Muscle layer of duodenum (tissue), 2 donors: ENCODE results near the gene PEX11G.

Experiments used
- H3K27ac ChIP-seq: one replicate; pipeline ENCODE4 v1.7.0; 2013; ENCODE audit warnings: mild to moderate bottlenecking, low read length
- H3K27me3 ChIP-seq: one replicate; pipeline ENCODE4 v1.7.0; 2013; ENCODE audit warnings: low read depth, mild to moderate bottlenecking, control low read depth, low read length
- H3K36me3 ChIP-seq, 2 donors: one replicate each; pipeline ENCODE4 v1.7.0; 2013; ENCODE audit warnings: low read length in 2 of 2, control low read depth in 1 of 2, mild to moderate bottlenecking in 1 of 2; ENCODE audit not compliant: insufficient read depth in 2 of 2, control insufficient read depth in 1 of 2
- H3K4me1 ChIP-seq, 2 donors: one replicate each; pipeline ENCODE4 v1.7.0; 2013; ENCODE audit warnings: low read length in 2 of 2, mild to moderate bottlenecking in 2 of 2, control low read depth in 1 of 2, moderate library complexity in 1 of 2; ENCODE audit not compliant: insufficient read depth in 2 of 2, control insufficient read depth in 1 of 2
- H3K4me3 ChIP-seq, 2 donors: one replicate each; pipeline ENCODE4 v1.7.0; 2013; ENCODE audit warnings: low read length in 2 of 2, low read depth in 1 of 2, mild to moderate bottlenecking in 1 of 2
- H3K9me3 ChIP-seq, 2 donors: one replicate each; pipeline ENCODE4 v1.7.0; 2013; ENCODE audit warnings: low read length in 2 of 2, control low read depth in 1 of 2, mild to moderate bottlenecking in 1 of 2; ENCODE audit not compliant: control insufficient read depth in 1 of 2
- donor health status: healthy.

Gene PEX11G

GRCh38 chr19:7519361-7520130 is 30.7 kb upstream of the PEX11G start:
- no peak overlapping the region for H3K27ac ChIP-seq
- peaks cover 13 to 35% of the 10 kb centered on the region in 2 donors for H3K4me1 ChIP-seq
- no peak overlapping the region for H3K4me3 ChIP-seq
- no peaks in the 10 kb centered on the region for H3K27me3 ChIP-seq
- peaks cover 0 to 18% of the 10 kb centered on the region in 2 donors for H3K36me3 ChIP-seq
- H3K9me3 ChIP-seq = no peaks in the 10 kb centered on the region

- no peaks in the 10 kb centered on the region for H3K27me3 ChIP-seq
- no peaks in the 10 kb centered on the region for H3K9me3 ChIP-seq
- H3K27ac ChIP-seq = peak overlapping the region; percentile 72
- H3K4me1 ChIP-seq = peaks cover 6 to 15% of the 10 kb centered on the region in 2 donors
- H3K4me3 ChIP-seq = peak overlapping the region; percentile 73 to 79
- H3K36me3 ChIP-seq = peaks cover 0 to 17% of the 10 kb centered on the region in 2 donors
Observed at GRCh38 chr19:7516878-7517277, 28.0 kb upstream of the PEX11G start.

- no peaks in the 10 kb centered on the region for H3K27me3 ChIP-seq
- peak overlapping the region; percentile 73 to 79 for H3K4me3 ChIP-seq
- peak overlapping the region; percentile 72 for H3K27ac ChIP-seq
- peaks cover 0 to 17% of the 10 kb centered on the region in 2 donors for H3K36me3 ChIP-seq
- H3K4me1 ChIP-seq = peaks cover 4 to 11% of the 10 kb centered on the region in 2 donors
- H3K9me3 ChIP-seq = no peaks in the 10 kb centered on the region
Observed at GRCh38 chr19:7516333-7516732, 27.5 kb upstream of the PEX11G start.

- Histone ChIP-seq H3K36me3 (peaks cover 0 to 17% of the 10 kb centered on the region in 2 donors), H3K9me3 (no peaks in the 10 kb centered on the region), H3K4me3 (peak within 1 kb of the TSS; percentile 73 to 79), H3K4me1 (peaks cover 4 to 11% of the 10 kb centered on the region in 2 donors), H3K27ac (peak within 1 kb of the TSS; percentile 83), H3K27me3 (no peaks in the 10 kb centered on the region)
Observed at GRCh38 chr19:7515645-7516151, 26.9 kb upstream of the PEX11G start, which contains the start of gene ZNF358. Gene ZNF358 (plus strand): TSS chr19:7516103. CDS start chr19:7519243, 3,140 bp downstream.

- H3K36me3 ChIP-seq = peaks cover 0 to 13% of the 10 kb centered on the region in 2 donors
- peak overlapping the region; percentile 83 for H3K27ac ChIP-seq
- no peaks in the 10 kb centered on the region for H3K9me3 ChIP-seq
- peak overlapping the region; percentile 59 to 64 for H3K4me3 ChIP-seq
- no peaks in the 10 kb centered on the region for H3K27me3 ChIP-seq
- peaks cover 4 to 11% of the 10 kb centered on the region in 2 donors for H3K4me1 ChIP-seq
Observed at GRCh38 chr19:7515110-7515644, 26.3 kb upstream of the PEX11G start.

GRCh38 chr19:7513809-7514642 is 25.2 kb upstream of the PEX11G start:
- H3K27me3 ChIP-seq = no peaks in the 10 kb centered on the region
- H3K36me3 ChIP-seq = peaks cover 0 to 2% of the 10 kb centered on the region in 2 donors
- peaks cover 4 to 11% of the 10 kb centered on the region in 2 donors for H3K4me1 ChIP-seq
- no peak overlapping the region for H3K27ac ChIP-seq
- no peaks in the 10 kb centered on the region for H3K9me3 ChIP-seq
- H3K4me3 ChIP-seq = no peak overlapping the region

- Histone ChIP-seq H3K27me3 (no peaks in the 10 kb centered on the region), H3K36me3 (no peaks in the 10 kb centered on the region), H3K9me3 (no peaks in the 10 kb centered on the region), H3K27ac (no peak overlapping the region), H3K4me3 (no peak overlapping the region), H3K4me1 (peaks cover 4 to 11% of the 10 kb centered on the region in 2 donors)
Observed at GRCh38 chr19:7512400-7512851, 23.6 kb upstream of the PEX11G start.

- Histone ChIP-seq H3K36me3 (no peaks in the 10 kb centered on the region), H3K27ac (no peak overlapping the region), H3K27me3 (no peaks in the 10 kb centered on the region), H3K4me3 (no peak overlapping the region), H3K9me3 (no peaks in the 10 kb centered on the region), H3K4me1 (peaks cover 0 to 10% of the 10 kb centered on the region in 2 donors)
Observed at GRCh38 chr19:7509625-7510024, 20.8 kb upstream of the PEX11G start.

- Histone ChIP-seq H3K36me3 (no peaks in the 10 kb centered on the region), H3K4me1 (peaks cover 0 to 10% of the 10 kb centered on the region in 2 donors), H3K9me3 (no peaks in the 10 kb centered on the region), H3K27me3 (no peaks in the 10 kb centered on the region), H3K4me3 (no peak overlapping the region), H3K27ac (no peak overlapping the region)
Observed at GRCh38 chr19:7507884-7508283, 19.0 kb upstream of the PEX11G start.

GRCh38 chr19:7506385-7507328 is 17.8 kb upstream of the PEX11G start:
- H3K36me3 ChIP-seq = no peaks in the 10 kb centered on the region
- H3K27ac ChIP-seq = no peak overlapping the region
- peaks cover 0 to 10% of the 10 kb centered on the region in 2 donors for H3K4me1 ChIP-seq
- H3K9me3 ChIP-seq = no peaks in the 10 kb centered on the region
- no peaks in the 10 kb centered on the region for H3K27me3 ChIP-seq
- no peak overlapping the region for H3K4me3 ChIP-seq
